Activated naive CD8-positive, alpha-beta T cell treated with anti-CD3 and anti-CD28 coated beads, Interleukin-2, amount 10 ng/mL, durations not matched to agents 7 days and 5 days (primary cell): ENCODE data around the gene ZNF10. TPM values are rescaled to one million over a fixed set of nuclear protein-coding genes. Genes with fewer than 3 reads are reported as not detected.

ENCODE experiments used
- ATAC-seq: fragments of 150-1000 bp; cut with Tn5 transposase; one replicate; pipeline ENCODE4 v1.10.0; 2021; ENCODE audit warnings: low read depth, moderate library complexity
- POLR2A ChIA-PET: fragments of 350-600 bp; sonication (Branson Sonifier 250); formaldehyde crosslinking; loops from one replicate; lab custom pipeline; 2021; ENCODE audit warnings: antibody characterized with exemption; lab: Charles Lee
- DNase-seq: peaks from one replicate; pipeline ENCODE4 v3.0.0; 2021
- H3K27ac Mint-ChIP-seq: one replicate; pipeline ENCODE4 v1.8.0; 2022; ENCODE audit warnings: mild to moderate bottlenecking, mixed read lengths
- H3K27me3 Mint-ChIP-seq: one replicate; pipeline ENCODE4 v1.8.0; 2022; ENCODE audit warnings: mild to moderate bottlenecking, moderate library complexity, mixed read lengths
- H3K36me3 Mint-ChIP-seq: one replicate; pipeline ENCODE4 v1.8.0; 2021; ENCODE audit warnings: mild to moderate bottlenecking, mixed read lengths
- H3K4me1 Mint-ChIP-seq: one replicate; pipeline ENCODE4 v1.8.0; 2021; ENCODE audit warnings: mixed read lengths
- H3K4me3 Mint-ChIP-seq: one replicate; pipeline ENCODE4 v1.8.0; 2022; ENCODE audit warnings: mild to moderate bottlenecking, moderate library complexity, mixed read lengths
- H3K9me3 Mint-ChIP-seq: one replicate; pipeline ENCODE4 v1.8.0; 2021; ENCODE audit warnings: mixed read lengths
- total RNA-seq, 2 experiments: library from RNA; stranded (reverse); gene quantifications; one replicate each; pipeline ENCODE4 v1.2.3, GENCODE V29; 2021

Gene ZNF10
- total RNA-seq, 2 experiments from 2014 or later = 10.8 to 15.4 TPM

- DNase-seq = no peak
- Mint-ChIP-seq H3K9me3 (peaks cover 52% of the 10 kb centered on the region), H3K4me3 (no peak overlapping the region), H3K4me1 (no peaks in the 10 kb centered on the region), H3K27ac (no peak overlapping the region), H3K27me3 (no peaks in the 10 kb centered on the region), H3K36me3 (peaks cover 72% of the 10 kb centered on the region)
- POLR2A ChIA-PET = no interaction called here
- ATAC-seq = no peak
Measured at GRCh38 chr12:133156125-133156690, 25.8 kb downstream of the ZNF10 start.

- H3K4me1 Mint-ChIP-seq = no peaks in the 10 kb centered on the region
- no peaks in the 10 kb centered on the region for H3K27me3 Mint-ChIP-seq
- ATAC-seq (no peak), DNase-seq (no peak)
- no peaks in the 10 kb centered on the region for H3K36me3 Mint-ChIP-seq
- peaks cover 26% of the 10 kb centered on the region for H3K9me3 Mint-ChIP-seq
- POLR2A ChIA-PET = no interaction called here
- no peak overlapping the region for H3K4me3 Mint-ChIP-seq
- no peak overlapping the region for H3K27ac Mint-ChIP-seq
Measured at GRCh38 chr12:133165776-133166175, 35.3 kb downstream of the ZNF10 start.

- no peak for ATAC-seq
- peaks cover 38% of the 10 kb centered on the region for H3K9me3 Mint-ChIP-seq
- no peaks in the 10 kb centered on the region for H3K4me1 Mint-ChIP-seq
- no peak overlapping the region for H3K4me3 Mint-ChIP-seq
- POLR2A ChIA-PET = no interaction called here
- no peak overlapping the region for H3K27ac Mint-ChIP-seq
- DNase-seq = no peak
- no peaks in the 10 kb centered on the region for H3K36me3 Mint-ChIP-seq
- H3K27me3 Mint-ChIP-seq = no peaks in the 10 kb centered on the region
Measured at GRCh38 chr12:133172491-133172890, 42.1 kb downstream of the ZNF10 start.

GRCh38 chr12:133174901-133175300, 44.5 kb downstream of the ZNF10 start:
- no peak for ATAC-seq
- POLR2A ChIA-PET = no interaction called here
- no peak overlapping the region for H3K27ac Mint-ChIP-seq

GRCh38 chr12:133180669-133181068, 50.2 kb downstream of the ZNF10 start:
- POLR2A ChIA-PET = interaction anchor here (0.7 to 2.7 kb wide), 6 partner anchors 10 to 224 kb away, joined by 3 to 29 read pairs (median 6); partner anchors contain the start of genes ZNF10, ZNF140, ZNF26 and ZNF891
- Mint-ChIP-seq H3K27me3 (no peaks in the 10 kb centered on the region), H3K9me3 (peaks cover 38% of the 10 kb centered on the region), H3K4me1 (peaks cover 9% of the 10 kb centered on the region), H3K4me3 (no peak overlapping the region), H3K36me3 (peaks cover 46% of the 10 kb centered on the region), H3K27ac (no peak overlapping the region)
- ATAC-seq (no peak), DNase-seq (no peak)

More at GRCh38 chr12:133174901-133175300, 44.5 kb downstream of the ZNF10 start:
- no peaks in the 10 kb centered on the region for H3K27me3 Mint-ChIP-seq
- peaks cover 5% of the 10 kb centered on the region for H3K36me3 Mint-ChIP-seq
- DNase-seq = no peak
- H3K9me3 Mint-ChIP-seq = peaks cover 42% of the 10 kb centered on the region
- no peaks in the 10 kb centered on the region for H3K4me1 Mint-ChIP-seq
- no peak overlapping the region for H3K4me3 Mint-ChIP-seq

- DNase-seq (peak; percentile 91), ATAC-seq (peak; percentile 90)
- H3K36me3 Mint-ChIP-seq = peaks cover 52% of the 10 kb centered on the region
- peak within 1 kb of the TSS; percentile 95 for H3K4me3 Mint-ChIP-seq
- H3K4me1 Mint-ChIP-seq = peaks cover 9% of the 10 kb centered on the region
- peak within 1 kb of the TSS; percentile 93 for H3K27ac Mint-ChIP-seq
- peaks cover 36% of the 10 kb centered on the region for H3K9me3 Mint-ChIP-seq
- POLR2A ChIA-PET = interaction anchor here (0.7 to 2.7 kb wide), 6 partner anchors 11 to 224 kb away, joined by 3 to 29 read pairs (median 6); partner anchors contain the start of genes ZNF10, ZNF140, ZNF26 and ZNF891
- H3K27me3 Mint-ChIP-seq = no peaks in the 10 kb centered on the region
Measured at GRCh38 chr12:133181238-133181959, 51.0 kb downstream of the ZNF10 start, which contains the start of gene ZNF268. ZNF268 (plus strand) TSS chr12:133181495; CDS start chr12:133181998, 503 bp downstream.

GRCh38 chr12:133190176-133190575, 59.7 kb downstream of the ZNF10 start:
- ATAC-seq = no peak
- Mint-ChIP-seq H3K4me1 (peaks cover 3% of the 10 kb centered on the region), H3K27me3 (no peaks in the 10 kb centered on the region), H3K9me3 (peaks cover 44% of the 10 kb centered on the region), H3K36me3 (peaks cover 99% of the 10 kb centered on the region), H3K4me3 (no peak overlapping the region), H3K27ac (no peak overlapping the region)
- POLR2A ChIA-PET = no interaction called here
- no peak for DNase-seq

- H3K27ac Mint-ChIP-seq = no peak overlapping the region
- H3K4me3 Mint-ChIP-seq = no peak overlapping the region
- H3K4me1 Mint-ChIP-seq = no peaks in the 10 kb centered on the region
- ATAC-seq = no peak
- peaks cover 87% of the 10 kb centered on the region for H3K36me3 Mint-ChIP-seq
- H3K27me3 Mint-ChIP-seq = no peaks in the 10 kb centered on the region
- H3K9me3 Mint-ChIP-seq = peaks cover 40% of the 10 kb centered on the region
- POLR2A ChIA-PET = no interaction called here
- no peak for DNase-seq
Measured at GRCh38 chr12:133192847-133193246, 62.4 kb downstream of the ZNF10 start.

- Mint-ChIP-seq H3K4me1 (no peaks in the 10 kb centered on the region), H3K36me3 (peaks cover 58% of the 10 kb centered on the region), H3K9me3 (peaks cover 39% of the 10 kb centered on the region), H3K27ac (no peak overlapping the region), H3K27me3 (no peaks in the 10 kb centered on the region), H3K4me3 (no peak overlapping the region)
- POLR2A ChIA-PET = no interaction called here
- ATAC-seq = no peak
- DNase-seq = no peak
Measured at GRCh38 chr12:133201888-133202287, 71.5 kb downstream of the ZNF10 start.

GRCh38 chr12:133202493-133203343, 72.3 kb downstream of the ZNF10 start:
- POLR2A ChIA-PET = no interaction called here
- Mint-ChIP-seq H3K9me3 (peaks cover 39% of the 10 kb centered on the region), H3K4me3 (no peak overlapping the region), H3K27me3 (no peaks in the 10 kb centered on the region), H3K36me3 (peaks cover 55% of the 10 kb centered on the region), H3K4me1 (no peaks in the 10 kb centered on the region), H3K27ac (no peak overlapping the region)
- ATAC-seq = no peak
- no peak for DNase-seq

GRCh38 chr12:133203344-133204263, 73.2 kb downstream of the ZNF10 start:
- Mint-ChIP-seq H3K4me3 (no peak overlapping the region), H3K36me3 (peaks cover 53% of the 10 kb centered on the region), H3K27ac (peak overlapping the region; percentile 24), H3K27me3 (no peaks in the 10 kb centered on the region), H3K4me1 (no peaks in the 10 kb centered on the region), H3K9me3 (peaks cover 42% of the 10 kb centered on the region)
- DNase-seq (no peak), ATAC-seq (no peak)
- POLR2A ChIA-PET = no interaction called here

GRCh38 chr12:133204264-133204603, 73.8 kb downstream of the ZNF10 start:
- ATAC-seq (no peak), DNase-seq (no peak)
- no peak overlapping the region for H3K27ac Mint-ChIP-seq
- POLR2A ChIA-PET = no interaction called here
- no peak overlapping the region for H3K4me3 Mint-ChIP-seq
- H3K9me3 Mint-ChIP-seq = peaks cover 42% of the 10 kb centered on the region
- H3K4me1 Mint-ChIP-seq = no peaks in the 10 kb centered on the region
- no peaks in the 10 kb centered on the region for H3K27me3 Mint-ChIP-seq
- peaks cover 50% of the 10 kb centered on the region for H3K36me3 Mint-ChIP-seq
